Measurements from ENCODE around the gene RAB35.
"Not testable (repeated sequence)": the region's sequence is repeated elsewhere in the genome, so short reads cannot be mapped to it uniquely, and the experiment has no call there.

RAB35 gene

GRCh38 chr12:120049426-120049825 lies 67.1 kb downstream of the RAB35 start:
- Histone ChIP-seq H3K4me1 (ENCODE audit: control insufficient read depth in 1 of 2, insufficient read depth in 2 of 2, low read length in 2 of 2) (no peaks in the 10 kb centered on the region), H3K36me3 (ENCODE audit: control insufficient read depth in 1 of 2, insufficient read depth in 2 of 2, low read length in 2 of 2) (no peaks in the 10 kb centered on the region), H3K27me3 (ENCODE audit: low read depth, low read length) (no peaks in the 10 kb centered on the region), H3K9me3 (ENCODE audit: control insufficient read depth in 1 of 2, low read length in 2 of 2) (peaks cover 0 to under 1% of the 10 kb centered on the region in 2 donors), H3K27ac (ENCODE audit: low read length) (no peak overlapping the region), H3K4me3 (ENCODE audit: low read depth in 1 of 2, low read length in 2 of 2) (no peak overlapping the region)

- Histone ChIP-seq H3K27me3 (ENCODE audit: low read depth, low read length) (no peaks in the 10 kb centered on the region), H3K4me3 (ENCODE audit: low read depth in 1 of 2, low read length in 2 of 2) (no peak overlapping the region), H3K36me3 (ENCODE audit: control insufficient read depth in 1 of 2, insufficient read depth in 2 of 2, low read length in 2 of 2) (no peaks in the 10 kb centered on the region), H3K4me1 (ENCODE audit: control insufficient read depth in 1 of 2, insufficient read depth in 2 of 2, low read length in 2 of 2) (no peaks in the 10 kb centered on the region), H3K27ac (ENCODE audit: low read length) (no peak overlapping the region), H3K9me3 (ENCODE audit: control insufficient read depth in 1 of 2, low read length in 2 of 2) (peaks cover 0 to 3% of the 10 kb centered on the region in 2 donors)
Observed at GRCh38 chr12:120048263-120048662, 68.3 kb downstream of the RAB35 start.

- Histone ChIP-seq H3K27me3 (ENCODE audit: low read depth, low read length) (no peaks in the 10 kb centered on the region), H3K9me3 (ENCODE audit: control insufficient read depth in 1 of 2, low read length in 2 of 2) (peaks cover 0 to 3% of the 10 kb centered on the region in 2 donors), H3K27ac (ENCODE audit: low read length) (no peak overlapping the region), H3K36me3 (ENCODE audit: control insufficient read depth in 1 of 2, insufficient read depth in 2 of 2, low read length in 2 of 2) (no peaks in the 10 kb centered on the region), H3K4me1 (ENCODE audit: control insufficient read depth in 1 of 2, insufficient read depth in 2 of 2, low read length in 2 of 2) (no peaks in the 10 kb centered on the region), H3K4me3 (ENCODE audit: low read depth in 1 of 2, low read length in 2 of 2) (no peak overlapping the region)
Observed at GRCh38 chr12:120047072-120047471, 69.5 kb downstream of the RAB35 start.

GRCh38 chr12:120045367-120045766 lies 71.2 kb downstream of the RAB35 start:
- H3K4me1 ChIP-seq (ENCODE audit: control insufficient read depth in 1 of 2, insufficient read depth in 2 of 2, low read length in 2 of 2); H3K9me3 ChIP-seq (ENCODE audit: control insufficient read depth in 1 of 2, low read length in 2 of 2); H3K27me3 ChIP-seq (ENCODE audit: low read depth, low read length); H3K27ac ChIP-seq (ENCODE audit: low read length); H3K4me3 ChIP-seq (ENCODE audit: low read depth in 1 of 2, low read length in 2 of 2); H3K36me3 ChIP-seq (ENCODE audit: control insufficient read depth in 1 of 2, insufficient read depth in 2 of 2, low read length in 2 of 2): not testable (repeated sequence)
